HEK293 (cell line): ENCODE measurements around the gene WDR72.

Experiments
- CTCF ChIA-PET: fragments of 350-600 bp; formaldehyde crosslinking; extraction: SDS; loops from one replicate; lab custom pipeline; 2021; ENCODE audit warnings: antibody characterized with exemption; lab: Yijun Ruan, JAX
- POLR2A ChIA-PET: fragments of 300-600 bp; formaldehyde crosslinking; extraction: SDS; loops from one replicate; lab custom pipeline; 2020; ENCODE audit warnings: antibody characterized with exemption, inconsistent platforms; lab: Yijun Ruan, JAX
- H3K27ac ChIP-seq: fragments of 200-500 bp; sonication (Bioruptor generic); 2 replicates; pipeline ENCODE4 v1.5.1; 2014; ENCODE audit warnings: low read depth, low read length, control low read depth, inconsistent platforms; ENCODE audit errors: extremely low read depth
- H3K36me3 ChIP-seq, 2 experiments: fragments of 200-500 bp in 1 of 2; sonication (Bioruptor generic) in 1 of 2; 1 replicate in 1 of 2; 2 replicates in 1 of 2; pipeline ENCODE4 v1.5.1; 2014 to 2017; ENCODE audit warnings: inconsistent platforms in 2 of 2, low read length in 2 of 2; ENCODE audit not compliant: control insufficient read depth in 2 of 2, insufficient read depth in 1 of 2
- H3K4me1 ChIP-seq: fragments of 200-500 bp; sonication (Bioruptor generic); 2 replicates; pipeline ENCODE4 v1.5.1; 2014; ENCODE audit warnings: mild to moderate bottlenecking, low read length, inconsistent platforms; ENCODE audit not compliant: control insufficient read depth, insufficient read depth
- H3K4me3 ChIP-seq: 2 replicates; pipeline ENCODE4 v1.5.1; 2011; ENCODE audit warnings: low read depth, mild to moderate bottlenecking, control low read depth, low read length, moderate library complexity
- H3K9me3 ChIP-seq: fragments of 200-500 bp; sonication (Bioruptor generic); 2 replicates; pipeline ENCODE4 v1.5.1; 2014; ENCODE audit warnings: low read depth, low read length, inconsistent platforms; ENCODE audit not compliant: control insufficient read depth, insufficient read depth
- BCL11A ChIP-seq: fragments of 450-650 bp; formaldehyde crosslinking; IDR thresholded peaks from 2 replicates; pipeline ENCODE4 v1.5.1; 2016; ENCODE audit warnings: low read depth, missing biosample characterization, missing genetic modification characterization
- SALL2 ChIP-seq: fragments of 450-650 bp; formaldehyde crosslinking; IDR thresholded peaks from 2 replicates; pipeline ENCODE4 v1.5.0; 2017; ENCODE audit warnings: missing biosample characterization, mild to moderate bottlenecking, missing genetic modification characterization, borderline replicate concordance
- SP7 ChIP-seq: fragments of 450-650 bp; formaldehyde crosslinking; IDR thresholded peaks from 2 replicates; pipeline ENCODE4 v1.5.1; 2016; ENCODE audit warnings: missing biosample characterization, missing genetic modification characterization
- TRIM28 ChIP-seq: IDR thresholded peaks from 2 replicates; pipeline ENCODE4 v1.6.1; 2011; ENCODE audit warnings: low read length, control low read depth, borderline replicate concordance
- YY2 ChIP-seq: fragments of 450-650 bp; formaldehyde crosslinking; IDR thresholded peaks from 2 replicates; pipeline ENCODE4 v1.5.1; 2016; ENCODE audit warnings: missing biosample characterization, missing genetic modification characterization
- ZBTB8A ChIP-seq: fragments of 450-650 bp; formaldehyde crosslinking; IDR thresholded peaks from 2 replicates; pipeline ENCODE4 v1.5.1; 2016; ENCODE audit warnings: missing biosample characterization, missing genetic modification characterization
- ZNF10 ChIP-seq: fragments of 450-650 bp; formaldehyde crosslinking; IDR thresholded peaks from 2 replicates; pipeline ENCODE4 v1.5.1; 2017; ENCODE audit warnings: missing biosample characterization, missing genetic modification characterization
- ZNF157 ChIP-seq: fragments of 450-650 bp; formaldehyde crosslinking; IDR thresholded peaks from 2 replicates; pipeline ENCODE4 v1.5.1; 2016; ENCODE audit warnings: missing biosample characterization, missing genetic modification characterization
- ZNF184 ChIP-seq: fragments of 450-650 bp; IDR thresholded peaks from 2 replicates; pipeline ENCODE4 v1.5.1; 2018; ENCODE audit warnings: missing biosample characterization, mild to moderate bottlenecking, missing genetic modification characterization
- ZNF223 ChIP-seq: fragments of 450-650 bp; formaldehyde crosslinking; IDR thresholded peaks from 2 replicates; pipeline ENCODE4 v1.5.1; 2016; ENCODE audit warnings: missing biosample characterization, missing genetic modification characterization
- ZNF23 ChIP-seq: fragments of 450-650 bp; formaldehyde crosslinking; IDR thresholded peaks from 2 replicates; pipeline ENCODE4 v1.5.1; 2016; ENCODE audit warnings: missing biosample characterization, missing genetic modification characterization, borderline replicate concordance
- ZNF292 ChIP-seq: fragments of 450-650 bp; formaldehyde crosslinking; IDR thresholded peaks from 2 replicates; pipeline ENCODE4 v1.5.1; 2016; ENCODE audit warnings: low read depth, missing biosample characterization, missing genetic modification characterization, borderline replicate concordance
- ZNF341 ChIP-seq: fragments of 450-650 bp; formaldehyde crosslinking; IDR thresholded peaks from 2 replicates; pipeline ENCODE4; 2016; ENCODE audit warnings: low read depth, missing biosample characterization, missing genetic modification characterization
- ZNF416 ChIP-seq: fragments of 450-650 bp; formaldehyde crosslinking; IDR thresholded peaks from 2 replicates; pipeline ENCODE4 v1.5.1; 2016; ENCODE audit warnings: missing biosample characterization, missing genetic modification characterization
- ZNF561 ChIP-seq: fragments of 450-650 bp; IDR thresholded peaks from 2 replicates; pipeline ENCODE4 v1.5.1; 2018; ENCODE audit warnings: missing biosample characterization, missing genetic modification characterization, borderline replicate concordance
- ZNF610 ChIP-seq: fragments of 450-650 bp; formaldehyde crosslinking; IDR thresholded peaks from 2 replicates; pipeline ENCODE4 v1.5.1; 2016; ENCODE audit warnings: missing biosample characterization, missing genetic modification characterization, borderline replicate concordance
- ZNF624 ChIP-seq: fragments of 450-650 bp; formaldehyde crosslinking; IDR thresholded peaks from 2 replicates; pipeline ENCODE4 v1.5.1; 2017; ENCODE audit warnings: missing biosample characterization, missing genetic modification characterization
- ZNF670 ChIP-seq: fragments of 450-650 bp; formaldehyde crosslinking; IDR thresholded peaks from 2 replicates; pipeline ENCODE4 v1.5.1; 2016; ENCODE audit warnings: missing biosample characterization, missing genetic modification characterization, low read depth
- ZNF792 ChIP-seq: fragments of 450-650 bp; formaldehyde crosslinking; IDR thresholded peaks from 2 replicates; pipeline ENCODE4 v1.5.1; 2016; ENCODE audit warnings: missing biosample characterization, missing genetic modification characterization
- TF ChIP-seq, protein P1 (sequence below): fragments of 450-650 bp; formaldehyde crosslinking; IDR thresholded peaks from 2 replicates; pipeline ENCODE4 v1.5.1; 2016; ENCODE audit warnings: missing biosample characterization, missing genetic modification characterization
- TF ChIP-seq, protein P2 (sequence below): fragments of 450-650 bp; formaldehyde crosslinking; IDR thresholded peaks from 2 replicates; pipeline ENCODE4 v1.5.1; 2016; ENCODE audit warnings: missing biosample characterization, missing genetic modification characterization
- TF ChIP-seq, protein P3 (sequence below): fragments of 450-650 bp; formaldehyde crosslinking; IDR thresholded peaks from 2 replicates; pipeline ENCODE4 v1.5.1; 2016; ENCODE audit warnings: missing biosample characterization, missing genetic modification characterization
- TF ChIP-seq, protein P4 (sequence below): fragments of 450-650 bp; formaldehyde crosslinking; IDR thresholded peaks from 2 replicates; pipeline ENCODE4 v1.5.1; 2016; ENCODE audit warnings: missing biosample characterization, missing genetic modification characterization
- TF ChIP-seq, protein P5 (sequence below): fragments of 450-650 bp; formaldehyde crosslinking; IDR thresholded peaks from 2 replicates; pipeline ENCODE4 v1.5.1; 2016; ENCODE audit warnings: missing biosample characterization, missing genetic modification characterization
- TF ChIP-seq, protein P6 (sequence below): fragments of 450-650 bp; formaldehyde crosslinking; IDR thresholded peaks from 2 replicates; pipeline ENCODE4 v1.5.1; 2017; ENCODE audit warnings: missing biosample characterization, missing genetic modification characterization

WDR72 gene

DNA sequence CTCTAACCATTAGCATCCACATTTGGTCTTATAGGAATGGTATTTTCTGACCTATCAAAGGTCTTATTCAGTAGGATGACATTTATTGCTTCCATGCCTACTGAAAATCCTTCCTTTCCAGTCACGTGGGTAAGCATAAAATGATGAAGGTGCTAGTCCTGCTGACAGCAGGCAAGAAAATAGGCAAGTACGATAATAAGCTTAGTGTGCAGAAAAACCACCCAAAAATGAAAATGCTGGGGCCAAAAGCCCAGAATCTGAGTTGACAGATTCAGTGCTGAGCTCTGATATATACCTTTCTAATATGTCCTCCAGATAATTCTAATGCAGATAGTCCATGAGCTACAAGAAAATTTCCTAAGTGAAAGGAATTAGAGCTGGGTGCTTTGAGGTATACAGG is 194.8 kb downstream of the WDR72 start (continued):
- TF ChIP-seq, protein P1, sequence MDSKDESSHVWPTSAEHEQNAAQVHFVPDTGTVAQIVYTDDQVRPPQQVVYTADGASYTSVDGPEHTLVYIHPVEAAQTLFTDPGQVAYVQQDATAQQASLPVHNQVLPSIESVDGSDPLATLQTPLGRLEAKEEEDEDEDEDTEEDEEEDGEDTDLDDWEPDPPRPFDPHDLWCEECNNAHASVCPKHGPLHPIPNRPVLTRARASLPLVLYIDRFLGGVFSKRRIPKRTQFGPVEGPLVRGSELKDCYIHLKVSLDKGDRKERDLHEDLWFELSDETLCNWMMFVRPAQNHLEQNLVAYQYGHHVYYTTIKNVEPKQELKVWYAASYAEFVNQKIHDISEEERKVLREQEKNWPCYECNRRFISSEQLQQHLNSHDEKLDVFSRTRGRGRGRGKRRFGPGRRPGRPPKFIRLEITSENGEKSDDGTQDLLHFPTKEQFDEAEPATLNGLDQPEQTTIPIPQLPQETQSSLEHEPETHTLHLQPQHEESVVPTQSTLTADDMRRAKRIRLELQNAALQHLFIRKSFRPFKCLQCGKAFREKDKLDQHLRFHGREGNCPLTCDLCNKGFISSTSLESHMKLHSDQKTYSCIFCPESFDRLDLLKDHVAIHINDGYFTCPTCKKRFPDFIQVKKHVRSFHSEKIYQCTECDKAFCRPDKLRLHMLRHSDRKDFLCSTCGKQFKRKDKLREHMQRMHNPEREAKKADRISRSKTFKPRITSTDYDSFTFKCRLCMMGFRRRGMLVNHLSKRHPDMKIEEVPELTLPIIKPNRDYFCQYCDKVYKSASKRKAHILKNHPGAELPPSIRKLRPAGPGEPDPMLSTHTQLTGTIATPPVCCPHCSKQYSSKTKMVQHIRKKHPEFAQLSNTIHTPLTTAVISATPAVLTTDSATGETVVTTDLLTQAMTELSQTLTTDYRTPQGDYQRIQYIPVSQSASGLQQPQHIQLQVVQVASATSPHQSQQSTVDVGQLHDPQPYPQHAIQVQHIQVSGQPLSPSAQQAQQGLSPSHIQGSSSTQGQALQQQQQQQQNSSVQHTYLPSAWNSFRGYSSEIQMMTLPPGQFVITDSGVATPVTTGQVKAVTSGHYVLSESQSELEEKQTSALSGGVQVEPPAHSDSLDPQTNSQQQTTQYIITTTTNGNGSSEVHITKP (tag by site-specific recombination), result no peak
- no peak for TF ChIP-seq ZNF416 (tag by site-specific recombination)
- TF ChIP-seq SP7 (tag by site-specific recombination), result no peak
- no peak for TF ChIP-seq ZNF10
- TF ChIP-seq ZNF184 (tag by site-specific recombination), result no peak
- TF ChIP-seq, protein P2, sequence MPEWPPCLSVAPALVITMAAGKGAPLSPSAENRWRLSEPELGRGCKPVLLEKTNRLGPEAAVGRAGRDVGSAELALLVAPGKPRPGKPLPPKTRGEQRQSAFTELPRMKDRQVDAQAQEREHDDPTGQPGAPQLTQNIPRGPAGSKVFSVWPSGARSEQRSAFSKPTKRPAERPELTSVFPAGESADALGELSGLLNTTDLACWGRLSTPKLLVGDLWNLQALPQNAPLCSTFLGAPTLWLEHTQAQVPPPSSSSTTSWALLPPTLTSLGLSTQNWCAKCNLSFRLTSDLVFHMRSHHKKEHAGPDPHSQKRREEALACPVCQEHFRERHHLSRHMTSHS (tag by site-specific recombination), result no peak
- TF ChIP-seq ZNF561, result no peak
- no peak for TF ChIP-seq SALL2 (tag by site-specific recombination)
- TF ChIP-seq, protein P3, sequence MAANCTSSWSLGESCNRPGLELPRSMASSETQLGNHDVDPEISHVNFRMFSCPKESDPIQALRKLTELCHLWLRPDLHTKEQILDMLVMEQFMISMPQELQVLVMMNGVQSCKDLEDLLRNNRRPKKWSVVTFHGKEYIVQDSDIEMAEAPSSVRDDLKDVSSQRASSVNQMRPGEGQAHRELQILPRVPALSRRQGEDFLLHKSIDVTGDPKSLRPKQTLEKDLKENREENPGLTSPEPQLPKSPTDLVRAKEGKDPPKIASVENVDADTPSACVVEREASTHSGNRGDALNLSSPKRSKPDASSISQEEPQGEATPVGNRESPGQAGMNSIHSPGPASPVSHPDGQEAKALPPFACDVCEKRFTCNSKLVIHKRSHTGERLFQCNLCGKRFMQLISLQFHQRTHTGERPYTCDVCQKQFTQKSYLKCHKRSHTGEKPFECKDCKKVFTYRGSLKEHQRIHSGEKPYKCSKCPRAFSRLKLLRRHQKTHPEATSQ (tag by site-specific recombination), result no peak
- TF ChIP-seq ZNF157 (tag by site-specific recombination), result no peak

DNA sequence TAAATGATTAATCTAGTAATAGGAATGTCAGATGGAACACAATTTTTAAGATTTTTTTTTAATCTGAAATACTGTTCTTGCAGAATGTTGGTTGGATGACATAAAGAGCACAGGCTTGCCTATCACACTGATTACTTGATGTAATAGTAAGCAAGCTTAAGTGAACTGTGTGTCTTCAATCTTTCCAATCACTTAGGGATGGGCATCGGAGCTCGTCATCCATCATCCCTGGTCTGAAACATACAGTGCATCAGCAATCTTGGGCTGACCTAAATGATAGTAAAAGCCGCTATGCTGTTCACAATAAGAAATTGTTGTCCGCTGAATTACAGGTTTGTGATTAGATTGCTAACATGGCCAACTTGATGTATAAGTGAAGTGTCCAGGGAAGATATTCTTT is 195.8 kb downstream of the WDR72 start:
- H3K4me3 ChIP-seq, result no peak overlapping the region
- CTCF ChIA-PET, result no interaction called here
- H3K27ac ChIP-seq, result no peak overlapping the region
- no peaks in the 10 kb centered on the region for H3K36me3 ChIP-seq
- no peaks in the 10 kb centered on the region for H3K4me1 ChIP-seq
- POLR2A ChIA-PET, result no interaction called here
- no peaks in the 10 kb centered on the region for H3K9me3 ChIP-seq
- TF ChIP-seq ZNF23 (tag by site-specific recombination), result no peak
- no peak for TF ChIP-seq ZNF610 (tag by site-specific recombination)
- TF ChIP-seq, protein P4, sequence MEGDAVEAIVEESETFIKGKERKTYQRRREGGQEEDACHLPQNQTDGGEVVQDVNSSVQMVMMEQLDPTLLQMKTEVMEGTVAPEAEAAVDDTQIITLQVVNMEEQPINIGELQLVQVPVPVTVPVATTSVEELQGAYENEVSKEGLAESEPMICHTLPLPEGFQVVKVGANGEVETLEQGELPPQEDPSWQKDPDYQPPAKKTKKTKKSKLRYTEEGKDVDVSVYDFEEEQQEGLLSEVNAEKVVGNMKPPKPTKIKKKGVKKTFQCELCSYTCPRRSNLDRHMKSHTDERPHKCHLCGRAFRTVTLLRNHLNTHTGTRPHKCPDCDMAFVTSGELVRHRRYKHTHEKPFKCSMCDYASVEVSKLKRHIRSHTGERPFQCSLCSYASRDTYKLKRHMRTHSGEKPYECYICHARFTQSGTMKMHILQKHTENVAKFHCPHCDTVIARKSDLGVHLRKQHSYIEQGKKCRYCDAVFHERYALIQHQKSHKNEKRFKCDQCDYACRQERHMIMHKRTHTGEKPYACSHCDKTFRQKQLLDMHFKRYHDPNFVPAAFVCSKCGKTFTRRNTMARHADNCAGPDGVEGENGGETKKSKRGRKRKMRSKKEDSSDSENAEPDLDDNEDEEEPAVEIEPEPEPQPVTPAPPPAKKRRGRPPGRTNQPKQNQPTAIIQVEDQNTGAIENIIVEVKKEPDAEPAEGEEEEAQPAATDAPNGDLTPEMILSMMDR, result no peak
- TF ChIP-seq YY2 (tag by site-specific recombination), result no peak
- no peak for TF ChIP-seq ZNF223 (tag by site-specific recombination)
- no peak for TF ChIP-seq ZBTB8A (tag by site-specific recombination)
- TF ChIP-seq ZNF792 (tag by site-specific recombination), result no peak
- no peak for TF ChIP-seq BCL11A (tag by site-specific recombination)
- TF ChIP-seq, protein P5, sequence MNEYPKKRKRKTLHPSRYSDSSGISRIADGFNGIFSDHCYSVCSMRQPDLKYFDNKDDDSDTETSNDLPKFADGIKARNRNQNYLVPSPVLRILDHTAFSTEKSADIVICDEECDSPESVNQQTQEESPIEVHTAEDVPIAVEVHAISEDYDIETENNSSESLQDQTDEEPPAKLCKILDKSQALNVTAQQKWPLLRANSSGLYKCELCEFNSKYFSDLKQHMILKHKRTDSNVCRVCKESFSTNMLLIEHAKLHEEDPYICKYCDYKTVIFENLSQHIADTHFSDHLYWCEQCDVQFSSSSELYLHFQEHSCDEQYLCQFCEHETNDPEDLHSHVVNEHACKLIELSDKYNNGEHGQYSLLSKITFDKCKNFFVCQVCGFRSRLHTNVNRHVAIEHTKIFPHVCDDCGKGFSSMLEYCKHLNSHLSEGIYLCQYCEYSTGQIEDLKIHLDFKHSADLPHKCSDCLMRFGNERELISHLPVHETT (tag by site-specific recombination), result no peak
- TF ChIP-seq ZNF670 (tag by site-specific recombination), result no peak
- no peak for TF ChIP-seq TRIM28
- TF ChIP-seq, protein P3 (tag by site-specific recombination), result no peak
- TF ChIP-seq, protein P6, sequence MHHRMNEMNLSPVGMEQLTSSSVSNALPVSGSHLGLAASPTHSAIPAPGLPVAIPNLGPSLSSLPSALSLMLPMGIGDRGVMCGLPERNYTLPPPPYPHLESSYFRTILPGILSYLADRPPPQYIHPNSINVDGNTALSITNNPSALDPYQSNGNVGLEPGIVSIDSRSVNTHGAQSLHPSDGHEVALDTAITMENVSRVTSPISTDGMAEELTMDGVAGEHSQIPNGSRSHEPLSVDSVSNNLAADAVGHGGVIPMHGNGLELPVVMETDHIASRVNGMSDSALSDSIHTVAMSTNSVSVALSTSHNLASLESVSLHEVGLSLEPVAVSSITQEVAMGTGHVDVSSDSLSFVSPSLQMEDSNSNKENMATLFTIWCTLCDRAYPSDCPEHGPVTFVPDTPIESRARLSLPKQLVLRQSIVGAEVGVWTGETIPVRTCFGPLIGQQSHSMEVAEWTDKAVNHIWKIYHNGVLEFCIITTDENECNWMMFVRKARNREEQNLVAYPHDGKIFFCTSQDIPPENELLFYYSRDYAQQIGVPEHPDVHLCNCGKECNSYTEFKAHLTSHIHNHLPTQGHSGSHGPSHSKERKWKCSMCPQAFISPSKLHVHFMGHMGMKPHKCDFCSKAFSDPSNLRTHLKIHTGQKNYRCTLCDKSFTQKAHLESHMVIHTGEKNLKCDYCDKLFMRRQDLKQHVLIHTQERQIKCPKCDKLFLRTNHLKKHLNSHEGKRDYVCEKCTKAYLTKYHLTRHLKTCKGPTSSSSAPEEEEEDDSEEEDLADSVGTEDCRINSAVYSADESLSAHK, result no peak
- TF ChIP-seq ZNF624, result no peak
- TF ChIP-seq ZNF341, result no peak
- TF ChIP-seq ZNF292 (tag by site-specific recombination), result no peak
- TF ChIP-seq ZNF561, result no peak
